Neural crest cell (in vitro differentiated cells): ENCODE data around the gene DRP2. TPM values are rescaled to one million over a fixed set of nuclear protein-coding genes. Genes with fewer than 3 reads are reported as not detected.

ENCODE experiments used
- DNase-seq: peaks from one replicate; pipeline ENCODE4 v3.0.0; 2021; ENCODE audit warnings: low read depth, mixed read lengths, low spot score
- H3K27ac Mint-ChIP-seq: one replicate; pipeline ENCODE4 v1.8.0; 2021; ENCODE audit warnings: mild to moderate bottlenecking, mixed read lengths; ENCODE audit not compliant: unreplicated experiment
- H3K27me3 Mint-ChIP-seq: 2 replicates; pipeline ENCODE4 v1.8.0; 2021; ENCODE audit warnings: low read depth, mild to moderate bottlenecking, mixed read lengths
- H3K36me3 Mint-ChIP-seq: 2 replicates; pipeline ENCODE4 v1.8.0; 2021; ENCODE audit warnings: low read depth, mild to moderate bottlenecking, mixed read lengths
- H3K4me1 Mint-ChIP-seq: 2 replicates; pipeline ENCODE4 v1.8.0; 2021; ENCODE audit warnings: mixed read lengths
- H3K4me3 Mint-ChIP-seq: one replicate; pipeline ENCODE4 v1.8.0; 2021; ENCODE audit warnings: mild to moderate bottlenecking, mixed read lengths
- H3K9me3 Mint-ChIP-seq: 2 replicates; pipeline ENCODE4 v1.8.0; 2021; ENCODE audit warnings: mixed read lengths
- CTCF ChIP-seq: fragments of 200-600 bp; sonication (generic); conservative IDR thresholded peaks from 2 replicates; pipeline ENCODE4 v1.5.0; 2021; ENCODE audit warnings: antibody characterized with exemption, mild to moderate bottlenecking
- total RNA-seq: library from RNA; stranded (reverse); gene quantifications from 2 replicates; pipeline ENCODE4 v1.2.1, GENCODE V29; 2021

The DRP2 gene
- total RNA-seq, 1 donor from 2014 or later = 2.4 TPM

DNA sequence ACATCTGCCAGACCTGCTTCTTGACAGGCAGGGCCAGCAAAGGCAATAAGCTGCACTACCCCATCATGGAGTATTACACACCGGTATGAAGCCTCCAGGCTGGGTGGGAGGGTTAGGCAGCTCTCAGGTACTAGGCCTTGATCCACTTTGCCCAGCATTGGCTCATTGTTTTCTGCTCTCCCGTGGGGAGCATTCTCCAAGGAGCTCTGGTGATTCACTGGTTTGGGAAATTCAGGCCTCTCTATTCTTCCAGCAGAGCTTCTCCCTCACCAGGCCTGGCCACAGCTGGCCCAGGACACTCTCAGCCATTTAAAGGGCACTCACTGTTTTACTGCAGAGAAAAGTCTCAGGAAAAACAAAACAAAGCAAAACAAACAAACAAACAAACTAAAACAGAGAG, 33.0 kb downstream of the DRP2 start:
- H3K4me1 Mint-ChIP-seq = no peaks in the 10 kb centered on the region
- peaks cover 3% of the 10 kb centered on the region for H3K36me3 Mint-ChIP-seq
- peaks cover 6% of the 10 kb centered on the region for H3K9me3 Mint-ChIP-seq
- no peak overlapping the region for H3K27ac Mint-ChIP-seq
- DNase-seq = no peak
- H3K27me3 Mint-ChIP-seq = no peaks in the 10 kb centered on the region
- no peak for TF ChIP-seq CTCF
- no peak overlapping the region for H3K4me3 Mint-ChIP-seq

GRCh38 chrX:101257448-101258258, 38.1 kb downstream of the DRP2 start:
- no peak overlapping the region for H3K27ac Mint-ChIP-seq
- H3K9me3 Mint-ChIP-seq = peaks cover 2% of the 10 kb centered on the region

DNA sequence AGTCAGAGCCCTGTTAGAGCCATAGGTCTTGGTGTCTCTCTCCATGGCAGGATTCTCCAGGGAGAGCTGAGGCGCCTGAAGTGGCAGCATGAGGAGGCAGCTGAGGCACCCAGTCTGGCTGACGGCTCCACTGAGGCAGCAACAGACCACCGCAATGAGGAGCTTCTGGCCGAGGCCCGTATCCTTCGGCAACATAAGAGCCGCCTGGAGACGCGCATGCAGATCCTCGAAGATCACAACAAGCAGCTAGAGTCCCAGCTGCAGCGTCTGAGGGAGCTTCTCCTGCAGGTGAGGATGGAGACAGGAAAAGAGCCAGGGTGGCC, 38.6 kb downstream of the DRP2 start:
- H3K4me1 Mint-ChIP-seq = no peaks in the 10 kb centered on the region
- TF ChIP-seq CTCF = no peak
- no peak overlapping the region for H3K4me3 Mint-ChIP-seq
- H3K36me3 Mint-ChIP-seq = peaks cover under 1% of the 10 kb centered on the region
- H3K9me3 Mint-ChIP-seq = peaks cover 2% of the 10 kb centered on the region
- no peak overlapping the region for H3K27ac Mint-ChIP-seq
- H3K27me3 Mint-ChIP-seq = no peaks in the 10 kb centered on the region
- DNase-seq = no peak

More at GRCh38 chrX:101257448-101258258, 38.1 kb downstream of the DRP2 start:
- no peaks in the 10 kb centered on the region for H3K4me1 Mint-ChIP-seq
- no peak overlapping the region for H3K4me3 Mint-ChIP-seq
- no peak for DNase-seq
- TF ChIP-seq CTCF = no peak
- H3K36me3 Mint-ChIP-seq = peaks cover 3% of the 10 kb centered on the region
- H3K27me3 Mint-ChIP-seq = no peaks in the 10 kb centered on the region

- Mint-ChIP-seq H3K4me1 (no peaks in the 10 kb centered on the region), H3K27ac (no peak overlapping the region), H3K9me3 (peaks cover 2% of the 10 kb centered on the region), H3K36me3 (no peaks in the 10 kb centered on the region), H3K27me3 (no peaks in the 10 kb centered on the region), H3K4me3 (no peak overlapping the region)
- no peak for TF ChIP-seq CTCF
- DNase-seq = no peak
Measured at GRCh38 chrX:101260435-101260834, 40.8 kb downstream of the DRP2 start.

DNA sequence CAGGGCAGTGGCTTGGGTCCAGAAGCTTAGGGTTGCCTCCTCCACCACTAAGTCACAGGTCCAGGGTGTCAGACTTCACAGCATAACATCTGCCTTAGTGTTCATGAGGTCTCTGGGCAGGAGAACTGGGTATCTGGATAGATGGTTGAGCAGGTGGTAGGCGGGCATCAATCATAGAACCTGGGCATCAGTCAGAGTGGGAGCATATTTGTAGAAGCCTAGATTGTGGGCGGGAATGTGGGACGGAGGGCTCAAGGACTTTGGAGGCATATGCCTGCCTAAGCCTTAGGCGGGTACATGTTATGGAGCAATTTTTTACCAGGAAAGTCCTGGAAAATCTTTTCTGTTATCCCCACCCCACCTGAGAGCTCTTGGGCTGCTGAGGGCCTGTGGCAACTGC, 43.0 kb downstream of the DRP2 start:
- no peak overlapping the region for H3K27ac Mint-ChIP-seq
- no peak overlapping the region for H3K4me3 Mint-ChIP-seq
- no peaks in the 10 kb centered on the region for H3K36me3 Mint-ChIP-seq
- no peak for TF ChIP-seq CTCF
- no peaks in the 10 kb centered on the region for H3K9me3 Mint-ChIP-seq
- H3K4me1 Mint-ChIP-seq = no peaks in the 10 kb centered on the region
- no peak for DNase-seq
- H3K27me3 Mint-ChIP-seq = no peaks in the 10 kb centered on the region
